Fibroblast of the conjunctiva (primary cell): ENCODE data around the gene OR2W3.
"Not testable (repeated sequence)": the region's sequence is repeated elsewhere in the genome, so short reads cannot be mapped to it uniquely, and the experiment has no call there.

Experiments
- DNase-seq: peaks from one replicate; pipeline ENCODE4 v3.0.0-alpha.2; 2010; ENCODE audit warnings: low read depth

The OR2W3 gene

GRCh38 chr1:247919952-247920351 lies 24.6 kb downstream of the OR2W3 start, which contains the start of gene OR2T8:
OR2T8 (plus strand) TSS chr1:247920252; CDS start chr1:247921018, 766 bp downstream.
- DNase-seq = no peak

DNA sequence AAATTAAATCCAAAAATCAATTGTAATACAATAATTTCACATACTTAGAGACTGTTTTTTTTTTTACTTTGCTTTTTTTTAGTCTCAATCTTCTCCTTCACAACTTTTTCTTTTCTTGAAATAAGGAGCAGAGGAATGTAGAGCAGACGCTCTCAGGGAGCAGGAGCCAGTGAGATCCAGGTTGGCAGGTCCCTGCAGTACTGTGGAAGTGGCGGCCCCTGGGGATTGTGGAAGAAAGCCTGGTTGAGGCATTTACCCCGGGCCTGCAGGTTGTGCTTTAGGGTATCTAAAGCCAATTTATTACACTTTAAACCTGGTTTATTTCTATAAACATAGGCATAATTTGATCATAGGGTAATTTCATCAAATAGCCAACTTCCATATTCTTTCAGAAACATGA lies 28.6 kb downstream of the OR2W3 start:
- no peak for DNase-seq

GRCh38 chr1:247924868-247925267 lies 29.5 kb downstream of the OR2W3 start, which contains the start of gene OR2AJ1:
OR2AJ1 (plus strand) TSS chr1:247924889; CDS start chr1:247933769, 8,880 bp downstream.
- DNase-seq = no peak

DNA sequence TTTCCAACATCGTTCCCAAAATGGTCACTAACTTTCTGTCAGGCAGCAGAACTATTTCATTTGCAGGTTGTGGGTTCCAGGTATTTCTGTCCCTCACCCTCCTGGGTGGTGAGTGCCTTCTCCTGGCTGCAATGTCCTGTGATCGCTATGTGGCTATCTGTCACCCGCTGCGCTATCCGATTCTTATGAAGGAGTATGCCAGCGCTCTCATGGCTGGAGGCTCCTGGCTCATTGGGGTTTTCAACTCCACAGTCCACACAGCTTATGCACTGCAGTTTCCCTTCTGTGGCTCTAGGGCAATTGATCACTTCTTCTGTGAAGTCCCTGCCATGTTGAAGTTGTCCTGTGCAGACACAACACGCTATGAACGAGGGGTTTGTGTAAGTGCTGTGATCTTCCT lies 38.6 kb downstream of the OR2W3 start:
- no peak for DNase-seq

GRCh38 chr1:247935781-247936180 lies 40.4 kb downstream of the OR2W3 start:
- DNase-seq = no peak

DNA sequence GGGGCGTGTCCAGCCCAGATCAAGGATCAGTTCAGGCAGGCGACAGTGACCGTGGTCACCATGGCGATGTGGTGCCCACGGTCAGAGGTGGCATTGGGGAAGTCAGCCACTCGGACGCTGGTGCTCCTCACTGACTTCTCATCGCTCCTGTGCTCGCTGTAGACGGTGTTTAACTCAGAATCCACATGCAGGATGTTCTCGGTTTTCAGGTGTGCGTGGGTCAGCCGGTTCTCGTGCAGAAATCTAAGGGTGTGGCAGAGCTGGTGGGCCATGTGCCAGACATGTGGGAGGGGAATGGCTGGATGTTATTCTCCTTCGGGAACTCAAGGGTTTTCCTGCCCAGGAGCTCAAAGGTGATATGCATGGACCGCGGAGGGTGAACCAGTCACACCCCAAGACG lies 41.0 kb downstream of the OR2W3 start:
- DNase-seq = no peak

DNA sequence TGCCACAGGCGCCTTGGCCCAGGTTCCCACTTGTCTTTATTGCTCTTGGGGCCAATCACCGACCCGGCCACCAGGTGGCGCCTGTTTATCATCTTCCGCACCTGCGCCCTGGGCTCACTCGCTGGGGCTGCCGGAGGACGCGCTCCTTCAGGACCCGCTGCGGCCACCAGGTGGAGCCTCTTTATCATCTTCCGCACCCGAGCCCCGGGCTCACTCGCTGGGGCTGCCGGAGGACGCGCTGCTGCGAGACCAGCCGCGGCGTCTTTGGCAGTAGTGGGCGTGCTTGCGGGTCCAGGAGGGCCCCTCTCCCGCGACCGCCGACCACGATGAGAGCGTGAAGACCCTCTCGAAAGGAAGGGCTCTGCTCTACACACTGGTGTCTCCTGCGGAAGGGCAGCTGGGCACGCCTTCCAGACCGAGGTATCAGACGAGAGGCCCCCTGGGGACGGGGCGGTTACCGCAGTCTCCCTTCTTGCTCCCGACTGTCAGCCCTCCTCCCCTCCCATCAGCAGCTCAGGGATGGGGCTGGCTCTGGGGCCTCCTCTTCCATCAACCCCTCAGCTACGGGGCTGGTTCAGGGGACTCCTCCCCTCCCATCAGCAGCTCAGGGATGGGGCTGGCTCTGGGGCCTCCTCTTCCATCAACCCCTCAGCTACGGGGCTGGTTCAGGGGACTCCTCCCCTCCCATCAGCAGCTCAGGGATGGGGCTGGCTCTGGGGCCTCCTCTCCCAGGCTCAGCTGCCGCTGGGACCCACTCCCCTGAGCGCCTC lies 41.8 kb downstream of the OR2W3 start:
- DNase-seq = not testable (repeated sequence)

DNA sequence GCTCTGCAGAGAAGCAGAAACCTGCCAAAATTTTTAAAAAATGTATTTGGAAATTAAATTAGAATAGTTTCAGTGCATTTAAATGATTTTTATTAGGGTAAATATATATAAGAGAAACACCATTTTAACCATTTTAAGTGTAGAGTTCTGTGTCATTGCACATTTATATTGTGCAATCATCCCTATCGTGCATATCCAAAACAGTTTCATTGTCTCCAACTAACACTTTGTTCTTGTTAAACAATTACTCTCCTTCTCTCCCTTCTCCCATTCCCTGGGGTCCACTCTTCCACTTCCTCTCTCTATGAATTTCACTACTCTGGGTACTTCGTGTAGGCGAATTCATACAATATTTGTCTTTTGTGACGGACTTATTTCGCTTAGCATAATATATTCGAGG lies 47.2 kb downstream of the OR2W3 start:
- DNase-seq = no peak
